ENCODE data around the gene GAPT.

DNA sequence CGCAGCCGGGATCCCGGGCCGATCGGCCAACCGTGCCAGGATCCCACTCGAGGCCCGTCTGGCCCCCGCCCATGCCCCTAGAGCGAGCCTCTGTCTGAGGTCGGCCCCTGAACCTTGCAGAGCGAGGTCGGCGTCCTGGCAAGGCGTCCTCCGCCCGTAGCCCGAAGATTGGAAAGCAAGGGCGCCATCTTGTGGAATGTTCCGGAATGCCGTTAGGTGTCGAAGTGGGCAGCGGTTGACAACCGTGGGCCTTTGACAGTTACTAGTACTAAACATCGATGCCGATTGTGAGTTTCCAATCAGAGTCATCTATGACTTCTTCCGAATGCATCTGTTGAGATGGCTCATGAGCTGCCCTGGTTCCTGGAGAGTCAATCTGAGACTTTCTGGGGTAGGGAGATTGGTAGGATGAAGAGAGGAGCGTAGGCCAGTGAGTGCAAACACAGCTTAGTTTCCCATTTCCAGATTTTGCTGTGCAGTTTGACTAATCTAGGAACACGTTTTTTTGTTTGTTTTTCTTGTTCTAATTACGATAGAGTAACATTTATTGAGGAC is 30.4 kb upstream of the GAPT start:
- TF ChIP-seq, protein P1, sequence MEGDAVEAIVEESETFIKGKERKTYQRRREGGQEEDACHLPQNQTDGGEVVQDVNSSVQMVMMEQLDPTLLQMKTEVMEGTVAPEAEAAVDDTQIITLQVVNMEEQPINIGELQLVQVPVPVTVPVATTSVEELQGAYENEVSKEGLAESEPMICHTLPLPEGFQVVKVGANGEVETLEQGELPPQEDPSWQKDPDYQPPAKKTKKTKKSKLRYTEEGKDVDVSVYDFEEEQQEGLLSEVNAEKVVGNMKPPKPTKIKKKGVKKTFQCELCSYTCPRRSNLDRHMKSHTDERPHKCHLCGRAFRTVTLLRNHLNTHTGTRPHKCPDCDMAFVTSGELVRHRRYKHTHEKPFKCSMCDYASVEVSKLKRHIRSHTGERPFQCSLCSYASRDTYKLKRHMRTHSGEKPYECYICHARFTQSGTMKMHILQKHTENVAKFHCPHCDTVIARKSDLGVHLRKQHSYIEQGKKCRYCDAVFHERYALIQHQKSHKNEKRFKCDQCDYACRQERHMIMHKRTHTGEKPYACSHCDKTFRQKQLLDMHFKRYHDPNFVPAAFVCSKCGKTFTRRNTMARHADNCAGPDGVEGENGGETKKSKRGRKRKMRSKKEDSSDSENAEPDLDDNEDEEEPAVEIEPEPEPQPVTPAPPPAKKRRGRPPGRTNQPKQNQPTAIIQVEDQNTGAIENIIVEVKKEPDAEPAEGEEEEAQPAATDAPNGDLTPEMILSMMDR (IDR thresholded peaks at IDR 0.05), result peak; percentile 57 to 90 (median 78)
- no peak for TF ChIP-seq POLR2A (IDR thresholded peaks at IDR 0.05)

All from esophagus squamous epithelium (tissue), 4 donors.